ENCODE data around the gene ZNF778. TPM values are rescaled to one million over a fixed set of nuclear protein-coding genes. Genes with fewer than 3 reads are reported as not detected.
"Not testable (repeated sequence)": the region's sequence is repeated elsewhere in the genome, so short reads cannot be mapped to it uniquely, and the experiment has no call there.

The ZNF778 gene
- polyA plus RNA-seq, 3 donors = 5.9 to 8.0 (median 7.5) TPM

- DNase-seq = no peak
These were observed 38.4 kb upstream of the ZNF778 start for GRCh38 chr16:89179148-89179484.

DNA sequence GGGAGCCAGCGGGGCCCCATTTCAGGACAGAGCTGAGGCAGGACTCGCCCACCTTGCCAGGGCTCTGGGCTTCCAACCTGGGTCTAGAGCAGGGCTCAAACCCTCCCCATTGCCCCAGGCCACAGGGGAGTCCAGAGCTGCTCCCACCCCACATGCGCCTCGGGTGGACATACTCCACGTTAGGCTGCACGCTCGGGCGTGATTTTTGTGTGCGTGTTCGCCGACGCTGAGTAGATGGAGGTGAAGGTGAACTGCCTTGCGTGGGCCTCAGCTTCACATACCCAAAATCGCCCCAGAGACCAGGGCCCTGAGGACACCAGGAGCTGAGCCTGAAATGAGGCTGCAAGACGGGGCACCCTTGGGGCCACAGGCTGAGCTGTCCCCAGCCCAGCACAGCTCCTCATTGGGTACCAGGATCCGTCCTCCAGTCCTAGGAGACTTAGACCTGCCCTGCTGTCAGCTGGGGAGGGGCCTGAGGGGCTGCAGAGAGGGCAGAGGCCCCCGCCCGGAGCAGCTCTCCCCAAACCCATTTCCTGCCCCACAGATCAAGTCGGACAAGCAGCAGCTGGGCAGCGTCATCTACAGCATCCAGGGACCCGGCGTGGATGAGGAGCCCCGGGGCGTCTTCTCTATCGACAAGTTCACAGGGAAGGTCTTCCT is 37.7 kb upstream of the ZNF778 start:
- DNase-seq = no peak

GRCh38 chr16:89183463-89183862 is 34.0 kb upstream of the ZNF778 start:
- no peak for DNase-seq

GRCh38 chr16:89183975-89184676 is 33.4 kb upstream of the ZNF778 start:
- DNase-seq = no peak

DNA sequence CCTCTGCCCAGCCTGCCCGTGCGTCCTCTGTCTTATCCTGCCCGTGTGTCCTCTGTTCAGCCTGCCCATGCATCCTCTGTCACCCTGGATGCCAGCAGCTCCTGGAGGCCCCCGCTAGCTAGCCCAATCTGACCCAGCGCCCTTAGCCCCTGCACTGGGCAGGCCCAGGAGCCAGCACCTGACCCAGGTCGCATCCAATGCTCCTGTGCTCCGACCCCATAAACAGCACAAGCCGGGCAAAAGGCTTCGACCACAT is 32.9 kb upstream of the ZNF778 start:
- no peak for DNase-seq

DNA sequence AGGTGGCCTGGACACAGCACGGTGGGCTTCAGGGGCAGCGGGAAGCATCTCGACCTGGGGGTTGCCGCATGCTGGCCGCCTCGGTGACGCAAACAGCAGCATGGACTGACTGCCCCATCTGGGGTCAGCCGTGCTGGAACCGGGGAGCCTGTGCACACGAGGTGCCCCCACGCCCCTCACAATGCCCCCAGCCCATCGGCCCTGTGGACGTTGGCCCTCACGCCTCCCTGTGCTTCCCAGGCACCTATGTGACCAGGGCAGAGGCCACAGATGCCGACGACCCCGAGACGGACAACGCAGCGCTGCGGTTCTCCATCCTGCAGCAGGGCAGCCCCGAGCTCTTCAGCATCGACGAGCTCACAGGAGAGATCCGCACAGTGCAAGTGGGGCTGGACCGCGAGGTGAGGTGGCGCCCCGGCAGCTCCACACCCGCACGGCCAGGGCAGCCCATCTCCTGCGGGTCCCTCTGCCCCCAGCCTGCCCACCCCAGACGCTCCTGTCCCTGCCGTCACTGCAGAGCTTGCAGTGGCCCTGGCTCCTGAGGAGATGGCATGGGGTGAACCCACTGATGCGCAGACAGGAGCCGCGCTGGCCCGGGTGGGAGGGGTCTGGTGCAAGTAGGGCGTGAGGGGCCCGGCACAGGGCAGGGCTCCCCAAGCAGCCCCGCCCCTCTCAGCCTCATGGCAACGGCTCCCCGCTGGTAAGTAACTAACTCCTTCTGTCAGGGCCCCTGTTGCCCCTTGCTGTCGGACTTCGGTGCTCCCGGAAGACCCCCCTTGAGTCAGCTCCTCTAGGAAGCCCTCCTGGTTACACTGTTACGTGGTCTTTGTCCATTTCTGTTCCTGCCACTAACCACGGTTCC is 32.3 kb upstream of the ZNF778 start:
- no peak for DNase-seq

GRCh38 chr16:89185887-89186592 is 31.5 kb upstream of the ZNF778 start:
- not testable (repeated sequence) for DNase-seq

- DNase-seq = not testable (repeated sequence)
These were observed 30.9 kb upstream of the ZNF778 start for GRCh38 chr16:89186593-89187031.

DNA sequence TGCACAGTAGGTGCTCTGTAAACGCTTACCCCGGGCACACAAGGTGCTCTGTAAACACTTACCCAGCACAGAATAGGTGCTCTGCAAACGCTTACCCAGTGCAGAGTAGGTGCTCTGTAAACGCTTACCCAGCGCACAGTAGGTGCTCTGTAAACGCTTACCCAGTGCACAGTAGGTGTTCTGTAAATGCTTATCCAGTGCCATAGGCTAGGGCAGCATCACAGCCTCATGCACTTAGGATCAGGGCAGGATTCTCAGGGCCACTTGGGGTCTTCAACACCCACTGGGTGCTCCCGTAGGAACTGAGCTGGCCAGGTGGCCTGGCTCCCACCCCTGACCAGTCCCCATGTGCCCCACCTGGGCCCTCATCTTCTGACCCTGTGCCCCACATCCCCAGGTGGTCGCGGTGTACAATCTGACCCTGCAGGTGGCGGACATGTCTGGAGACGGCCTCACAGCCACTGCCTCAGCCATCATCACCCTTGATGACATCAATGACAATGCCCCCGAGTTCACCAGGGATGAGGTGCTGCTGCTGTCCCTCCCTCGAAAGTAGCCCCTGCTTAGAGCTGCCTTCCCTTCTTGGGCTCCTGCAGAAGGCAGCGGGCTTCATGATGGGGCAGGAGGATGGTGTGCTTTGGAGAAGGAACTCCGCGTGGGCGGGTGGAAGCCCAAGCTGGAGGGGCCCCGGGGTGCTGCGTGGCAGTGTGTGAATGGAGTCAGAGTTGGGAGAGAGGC is 30.3 kb upstream of the ZNF778 start:
- DNase-seq = no peak

GRCh38 chr16:89187770-89188392 is 29.6 kb upstream of the ZNF778 start:
- DNase-seq = no peak

- not testable (repeated sequence) for DNase-seq
These were observed 28.8 kb upstream of the ZNF778 start for GRCh38 chr16:89188471-89189357.

DNA sequence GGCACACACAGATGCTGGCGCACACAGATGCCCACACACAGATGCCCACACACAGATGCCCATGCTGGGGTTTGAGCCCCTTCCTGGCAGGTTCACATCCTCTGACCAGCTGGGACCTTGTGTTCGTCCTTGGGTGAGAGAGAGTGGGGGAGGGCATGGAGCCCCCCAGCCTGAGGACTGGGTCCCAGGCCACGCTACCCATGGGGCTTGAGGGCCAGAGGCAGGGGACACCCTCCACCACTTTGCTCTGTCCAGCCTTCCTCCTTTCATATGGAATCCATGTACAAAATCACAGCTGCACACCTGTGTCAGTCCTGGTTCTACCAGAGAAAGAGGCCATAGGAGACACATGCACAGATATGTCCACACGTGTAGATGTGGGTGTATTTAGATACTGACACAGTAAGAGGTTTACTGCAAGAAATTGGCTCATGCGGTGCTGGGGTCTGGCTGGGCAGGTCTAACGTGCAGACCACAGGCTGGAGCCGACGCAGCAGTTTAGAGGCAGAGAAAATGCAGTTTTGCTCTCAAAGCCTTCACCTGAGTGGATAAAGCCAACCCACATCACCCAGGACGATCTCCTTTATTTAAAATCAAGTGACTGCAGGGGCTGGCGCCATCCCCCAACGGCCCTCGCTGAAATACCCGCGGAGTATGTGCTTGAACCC is 28.0 kb upstream of the ZNF778 start:
- no peak for DNase-seq

DNA sequence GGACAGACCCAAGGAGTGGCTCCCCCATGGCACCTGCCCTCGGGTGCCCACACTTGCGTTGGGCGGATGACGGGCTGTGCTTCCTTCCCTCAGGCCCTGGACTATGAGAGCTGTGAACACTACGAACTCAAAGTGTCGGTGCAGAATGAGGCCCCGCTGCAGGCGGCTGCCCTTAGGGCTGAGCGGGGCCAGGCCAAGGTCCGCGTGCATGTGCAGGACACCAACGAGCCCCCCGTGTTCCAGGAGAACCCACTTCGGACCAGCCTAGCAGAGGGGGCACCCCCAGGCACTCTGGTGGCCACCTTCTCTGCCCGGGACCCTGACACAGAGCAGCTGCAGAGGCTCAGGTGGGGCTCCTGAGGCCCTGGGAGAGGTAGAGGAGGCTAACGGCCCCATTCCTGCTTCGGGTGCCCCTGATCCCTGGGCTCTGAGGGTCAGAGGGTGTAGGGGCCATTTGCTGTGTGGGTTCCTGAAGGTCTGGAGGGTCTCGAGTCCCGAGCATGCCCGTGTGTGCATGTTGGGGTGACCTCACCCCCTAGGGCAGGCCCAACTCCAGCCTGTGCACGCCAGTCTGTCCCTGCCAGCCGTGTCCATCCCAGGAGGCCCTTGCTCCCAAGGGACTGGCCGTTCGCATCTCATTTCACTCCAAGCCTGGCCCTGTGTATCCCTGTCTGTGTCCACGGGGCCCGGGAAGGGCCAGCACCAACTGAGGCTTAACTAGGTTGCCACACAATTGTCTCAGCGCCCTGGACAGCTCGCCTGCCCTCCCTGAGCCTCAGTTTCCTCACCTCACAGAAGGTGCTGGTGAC is 27.1 kb upstream of the ZNF778 start:
- DNase-seq = no peak

DNA sequence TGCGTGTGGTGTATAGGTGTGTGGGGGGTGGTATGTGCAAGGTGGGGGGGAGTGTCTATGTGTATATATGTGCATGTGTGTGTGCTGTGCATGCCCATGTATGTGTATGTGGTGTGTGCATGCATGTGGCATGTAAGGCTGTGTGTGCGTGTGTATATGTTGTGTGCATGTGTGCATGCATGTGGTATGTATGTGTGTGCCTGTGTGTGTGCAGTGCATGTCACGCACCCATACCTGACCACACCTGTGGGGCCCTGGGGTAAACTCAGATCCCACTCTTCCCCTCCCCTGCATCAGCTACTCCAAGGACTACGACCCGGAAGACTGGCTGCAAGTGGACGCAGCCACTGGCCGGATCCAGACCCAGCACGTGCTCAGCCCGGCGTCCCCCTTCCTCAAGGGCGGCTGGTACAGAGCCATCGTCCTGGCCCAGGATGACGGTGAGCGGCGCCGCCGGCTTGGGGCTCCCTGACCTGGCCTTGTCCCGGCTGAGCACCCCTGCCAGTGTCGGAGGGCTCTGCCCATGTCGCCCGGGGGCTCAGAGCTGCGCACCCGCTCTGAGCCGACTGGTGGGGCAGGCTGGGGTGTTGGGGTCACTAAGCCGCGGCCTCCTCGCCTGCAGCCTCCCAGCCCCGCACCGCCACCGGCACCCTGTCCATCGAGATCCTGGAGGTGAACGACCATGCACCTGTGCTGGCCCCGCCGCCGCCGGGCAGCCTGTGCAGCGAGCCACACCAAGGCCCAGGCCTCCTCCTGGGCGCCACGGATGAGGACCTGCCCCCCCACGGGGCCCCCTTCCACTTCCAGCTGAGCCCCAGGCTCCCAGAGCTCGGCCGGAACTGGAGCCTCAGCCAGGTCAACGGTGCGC is 26.2 kb upstream of the ZNF778 start:
- DNase-seq = no peak

DNA sequence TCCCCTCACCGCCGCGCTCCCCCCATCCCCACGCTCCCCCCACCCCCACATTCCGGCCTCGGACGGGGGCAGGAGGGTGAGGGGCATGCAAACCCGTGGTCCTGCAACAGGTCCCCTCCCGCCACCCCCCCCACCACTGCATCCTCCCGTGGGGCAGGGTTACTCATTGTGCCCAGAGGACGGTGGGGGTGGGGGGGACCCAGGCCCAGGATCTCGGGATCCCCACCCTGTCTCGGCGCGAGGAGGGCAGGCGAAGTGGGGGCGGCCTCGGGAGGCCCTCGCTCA is 25.7 kb upstream of the ZNF778 start:
- DNase-seq = no peak

DNA sequence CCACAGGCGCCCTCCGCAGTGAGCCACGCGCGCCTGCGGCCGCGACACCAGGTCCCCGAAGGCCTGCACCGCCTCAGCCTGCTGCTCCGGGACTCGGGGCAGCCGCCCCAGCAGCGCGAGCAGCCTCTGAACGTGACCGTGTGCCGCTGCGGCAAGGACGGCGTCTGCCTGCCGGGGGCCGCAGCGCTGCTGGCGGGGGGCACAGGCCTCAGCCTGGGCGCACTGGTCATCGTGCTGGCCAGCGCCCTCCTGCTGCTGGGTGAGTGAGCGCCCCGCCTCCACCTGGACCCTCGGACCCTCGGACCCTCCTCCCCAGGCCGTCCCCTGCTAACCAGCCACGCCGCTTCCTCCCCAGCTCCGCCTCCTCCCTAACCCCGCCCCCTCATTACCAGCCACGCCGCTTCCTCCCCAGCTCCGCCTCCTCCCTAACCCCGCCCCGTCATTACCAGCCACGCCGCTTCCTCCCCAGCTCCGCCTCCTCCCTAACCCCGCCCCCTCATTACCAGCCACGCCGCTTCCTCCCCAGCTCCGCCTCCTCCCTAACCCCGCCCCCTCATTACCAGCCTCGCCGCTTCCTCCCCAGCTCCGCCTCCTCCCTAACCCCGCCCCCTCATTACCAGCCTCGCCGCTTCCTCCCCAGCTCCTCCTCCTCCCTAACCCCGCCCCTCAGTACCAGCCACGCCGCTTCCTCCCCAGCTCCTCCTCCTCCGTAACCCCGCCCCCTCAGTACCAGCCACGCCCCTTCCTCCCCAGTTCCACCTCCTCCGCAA is 25.1 kb upstream of the ZNF778 start:
- DNase-seq = not testable (repeated sequence)

DNA sequence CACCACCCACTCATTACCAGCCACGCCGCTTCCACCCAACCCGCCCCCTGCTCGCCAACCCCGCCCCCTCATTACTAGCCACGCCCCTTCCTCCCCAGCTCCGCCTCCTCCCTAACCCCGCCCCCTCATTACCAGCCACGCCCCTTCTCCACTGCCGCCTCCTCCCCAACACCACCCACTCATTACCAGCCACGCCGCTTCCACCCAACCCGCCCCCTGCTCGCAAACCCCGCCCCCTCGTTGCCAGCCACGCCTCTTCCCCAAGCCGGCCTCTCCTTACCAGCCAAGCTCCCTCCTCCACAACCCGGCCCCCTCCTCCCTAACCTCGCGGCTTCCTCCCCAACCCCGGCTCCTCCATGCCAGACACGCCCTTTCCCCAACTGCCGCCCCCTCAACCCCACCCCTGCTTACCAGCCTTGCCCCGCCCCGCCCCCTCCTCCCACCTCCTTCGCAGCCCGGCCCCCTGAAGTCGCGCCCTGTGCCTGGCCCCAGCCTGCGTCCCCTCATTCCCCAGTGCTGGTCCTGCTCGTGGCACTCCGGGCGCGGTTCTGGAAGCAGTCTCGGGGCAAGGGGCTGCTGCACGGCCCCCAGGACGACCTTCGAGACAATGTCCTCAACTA is 24.4 kb upstream of the ZNF778 start:
- no peak for DNase-seq
